SK-N-MC (cell line): ENCODE data around the gene RPRD1B.

ENCODE experiments used
- DNase-seq: peaks from one replicate; pipeline ENCODE4 v3.0.0-alpha.2; 2011; ENCODE audit warnings: low read depth, low spot score
- H3K27ac ChIP-seq: fragments of 200-600 bp; sonication (generic); 2 replicates; pipeline ENCODE4 v1.5.1; 2016; ENCODE audit warnings: mixed run types
- H3K36me3 ChIP-seq: fragments of 200-600 bp; sonication (generic); 2 replicates; pipeline ENCODE4 v1.6.1; 2017; ENCODE audit warnings: antibody characterized with exemption, low read length, mixed read lengths; ENCODE audit not compliant: insufficient read depth
- H3K4me3 ChIP-seq: fragments of 200-600 bp; sonication (generic); 2 replicates; pipeline ENCODE4 v1.5.1; 2016
- H3K9ac ChIP-seq: fragments of 200-600 bp; sonication (generic); 2 replicates; pipeline ENCODE4 v1.8.0; 2017; ENCODE audit warnings: mixed run types, mixed read lengths; ENCODE audit not compliant: insufficient read length
- H3K9me3 ChIP-seq: fragments of 200-600 bp; sonication (generic); 2 replicates; pipeline ENCODE4 v1.6.1; 2017; ENCODE audit warnings: low read depth, mild to moderate bottlenecking, antibody characterized with exemption, low read length, moderate library complexity, mixed read lengths
- EZH2 ChIP-seq: fragments of 200-600 bp; sonication (generic); IDR thresholded peaks from one replicate; pipeline ENCODE4 v1.6.1; 2017; ENCODE audit warnings: antibody characterized with exemption
- FOXP2 ChIP-seq: optimal IDR thresholded peaks from 2 replicates; pipeline ENCODE3; 2011; ENCODE audit warnings: mild to moderate bottlenecking, moderate library complexity; ENCODE audit not compliant: insufficient read depth; ENCODE audit errors: extremely low read length, control extremely low read depth
- POLR2AphosphoS5 ChIP-seq: IDR thresholded peaks from 2 replicates; pipeline ENCODE4 v1.6.1; 2012; ENCODE audit warnings: mild to moderate bottlenecking, low read depth, low read length, borderline replicate concordance

RPRD1B gene

GRCh38 chr20:38023181-38024001 lies 10.2 kb upstream of the RPRD1B start:
- peaks cover 70% of the 10 kb centered on the region for H3K36me3 ChIP-seq
- peaks cover 10% of the 10 kb centered on the region for H3K9me3 ChIP-seq
- no peak overlapping the region for H3K4me3 ChIP-seq
- no peak overlapping the region for H3K9ac ChIP-seq
- no peak overlapping the region for H3K27ac ChIP-seq
- TF ChIP-seq POLR2AphosphoS5 (no peak), EZH2 (no peak), FOXP2 (no peak)
- no peak for DNase-seq

GRCh38 chr20:38024496-38024895 lies 9.1 kb upstream of the RPRD1B start:
- Histone ChIP-seq H3K4me3 (no peak overlapping the region), H3K9me3 (0 out of 2 replicates have a peak, but pooled peaks cover 3% of the 10 kb centered on the region), H3K27ac (no peak overlapping the region), H3K36me3 (peaks cover 70% of the 10 kb centered on the region), H3K9ac (no peak overlapping the region)
- TF ChIP-seq POLR2AphosphoS5 (no peak), FOXP2 (no peak), EZH2 (no peak)
- no peak for DNase-seq

- TF ChIP-seq EZH2 (no peak), POLR2AphosphoS5 (no peak), FOXP2 (no peak)
- H3K36me3 ChIP-seq, result peaks cover 63% of the 10 kb centered on the region
- no peaks in the 10 kb centered on the region for H3K9me3 ChIP-seq
- DNase-seq, result no peak
- no peak overlapping the region for H3K27ac ChIP-seq
- no peak overlapping the region for H3K4me3 ChIP-seq
- no peak overlapping the region for H3K9ac ChIP-seq
These were observed 4.1 kb upstream of the RPRD1B start for GRCh38 chr20:38029453-38029852.

- Histone ChIP-seq H3K4me3 (peak overlapping the region; percentile 99), H3K36me3 (peaks cover 73% of the 10 kb centered on the region), H3K9ac (peak overlapping the region; percentile 98), H3K9me3 (no peaks in the 10 kb centered on the region), H3K27ac (no peak overlapping the region)
- no peak for DNase-seq
- TF ChIP-seq EZH2, result no peak
- TF ChIP-seq FOXP2, result no peak
- no peak for TF ChIP-seq POLR2AphosphoS5
These were observed 1.6 kb upstream of the RPRD1B start for GRCh38 chr20:38031957-38032356.

- Histone ChIP-seq H3K27ac (peak overlapping the region; percentile 29; the same call in 1 of the 2 replicates), H3K4me3 (peak overlapping the region; percentile 99), H3K9me3 (no peaks in the 10 kb centered on the region), H3K36me3 (peaks cover 75% of the 10 kb centered on the region), H3K9ac (peak overlapping the region; percentile 98)
- TF ChIP-seq FOXP2, result no peak
- no peak for TF ChIP-seq EZH2
- TF ChIP-seq POLR2AphosphoS5, result no peak
- DNase-seq, result no peak
These were observed 789 bp upstream of the RPRD1B start for GRCh38 chr20:38032585-38033329.

- Histone ChIP-seq H3K27ac (peak overlapping the region; percentile 91; the same call in 1 of the 2 replicates), H3K9ac (peak overlapping the region; percentile 98), H3K36me3 (peaks cover 66% of the 10 kb centered on the region), H3K9me3 (no peaks in the 10 kb centered on the region), H3K4me3 (peak overlapping the region; percentile 99)
- TF ChIP-seq FOXP2, result no peak
- no peak for TF ChIP-seq POLR2AphosphoS5
- no peak for TF ChIP-seq EZH2
- no peak for DNase-seq
These were observed 633 bp downstream of the RPRD1B start for GRCh38 chr20:38034108-38034649.

GRCh38 chr20:38034961-38035360 lies 1.4 kb downstream of the RPRD1B start:
- TF ChIP-seq POLR2AphosphoS5 (no peak), EZH2 (no peak), FOXP2 (no peak)
- H3K9me3 ChIP-seq, result no peaks in the 10 kb centered on the region
- peak overlapping the region; percentile 98 for H3K9ac ChIP-seq
- H3K27ac ChIP-seq, result no peak overlapping the region
- no peak for DNase-seq
- peaks cover 66% of the 10 kb centered on the region for H3K36me3 ChIP-seq
- H3K4me3 ChIP-seq, result peak overlapping the region; percentile 99

GRCh38 chr20:38036366-38036765 lies 2.8 kb downstream of the RPRD1B start:
- Histone ChIP-seq H3K36me3 (peaks cover 69% of the 10 kb centered on the region), H3K4me3 (0 out of 2 replicates have a peak overlapping the region, but pooled peaks have one; percentile 5), H3K9me3 (no peaks in the 10 kb centered on the region), H3K27ac (no peak overlapping the region), H3K9ac (peak overlapping the region; percentile 3)
- TF ChIP-seq EZH2 (no peak), POLR2AphosphoS5 (no peak), FOXP2 (no peak)
- no peak for DNase-seq

GRCh38 chr20:38040276-38040675 lies 6.7 kb downstream of the RPRD1B start:
- H3K4me3 ChIP-seq, result no peak overlapping the region
- H3K9ac ChIP-seq, result no peak overlapping the region
- H3K27ac ChIP-seq, result no peak overlapping the region
- TF ChIP-seq POLR2AphosphoS5 (no peak), FOXP2 (no peak), EZH2 (no peak)
- H3K36me3 ChIP-seq, result peaks cover 84% of the 10 kb centered on the region
- no peak for DNase-seq
- H3K9me3 ChIP-seq, result no peaks in the 10 kb centered on the region
